C4-2B (cell line): ENCODE results near the gene PRKCB.

ENCODE experiments used
- H3K27ac ChIP-seq: fragments of 450-650 bp; 2 replicates; pipeline ENCODE4 v1.5.1; 2017
- ZFX ChIP-seq: fragments of 450-650 bp; IDR thresholded peaks from 2 replicates; pipeline ENCODE4 v1.6.1; 2017
- TF ChIP-seq, protein P1 (sequence below): fragments of 450-650 bp; conservative IDR thresholded peaks from 2 replicates; pipeline ENCODE4 v1.5.1; 2017; ENCODE audit warnings: mild to moderate bottlenecking

Gene PRKCB

DNA sequence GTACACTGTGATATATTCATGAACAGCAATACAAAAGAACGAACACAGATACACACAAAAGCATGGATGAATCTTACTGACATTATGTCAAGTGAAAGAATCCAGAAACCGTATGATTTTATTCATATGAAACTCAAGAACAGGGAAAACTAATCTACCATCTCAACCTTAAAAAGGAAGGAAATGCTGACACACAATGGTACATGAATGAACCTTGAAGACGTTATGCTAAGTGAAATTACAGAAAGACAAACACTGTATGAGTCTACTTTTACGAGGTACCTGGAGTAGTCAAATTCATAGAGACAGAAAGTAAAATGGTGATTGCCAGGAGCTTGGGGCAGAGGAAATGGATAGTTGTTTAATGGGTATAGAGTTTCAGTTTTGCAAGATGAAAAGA is 8.7 kb upstream of the PRKCB start:
- TF ChIP-seq, protein P1, sequence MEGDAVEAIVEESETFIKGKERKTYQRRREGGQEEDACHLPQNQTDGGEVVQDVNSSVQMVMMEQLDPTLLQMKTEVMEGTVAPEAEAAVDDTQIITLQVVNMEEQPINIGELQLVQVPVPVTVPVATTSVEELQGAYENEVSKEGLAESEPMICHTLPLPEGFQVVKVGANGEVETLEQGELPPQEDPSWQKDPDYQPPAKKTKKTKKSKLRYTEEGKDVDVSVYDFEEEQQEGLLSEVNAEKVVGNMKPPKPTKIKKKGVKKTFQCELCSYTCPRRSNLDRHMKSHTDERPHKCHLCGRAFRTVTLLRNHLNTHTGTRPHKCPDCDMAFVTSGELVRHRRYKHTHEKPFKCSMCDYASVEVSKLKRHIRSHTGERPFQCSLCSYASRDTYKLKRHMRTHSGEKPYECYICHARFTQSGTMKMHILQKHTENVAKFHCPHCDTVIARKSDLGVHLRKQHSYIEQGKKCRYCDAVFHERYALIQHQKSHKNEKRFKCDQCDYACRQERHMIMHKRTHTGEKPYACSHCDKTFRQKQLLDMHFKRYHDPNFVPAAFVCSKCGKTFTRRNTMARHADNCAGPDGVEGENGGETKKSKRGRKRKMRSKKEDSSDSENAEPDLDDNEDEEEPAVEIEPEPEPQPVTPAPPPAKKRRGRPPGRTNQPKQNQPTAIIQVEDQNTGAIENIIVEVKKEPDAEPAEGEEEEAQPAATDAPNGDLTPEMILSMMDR, result no peak
- no peak for TF ChIP-seq ZFX
- H3K27ac ChIP-seq, result no peak overlapping the region

DNA sequence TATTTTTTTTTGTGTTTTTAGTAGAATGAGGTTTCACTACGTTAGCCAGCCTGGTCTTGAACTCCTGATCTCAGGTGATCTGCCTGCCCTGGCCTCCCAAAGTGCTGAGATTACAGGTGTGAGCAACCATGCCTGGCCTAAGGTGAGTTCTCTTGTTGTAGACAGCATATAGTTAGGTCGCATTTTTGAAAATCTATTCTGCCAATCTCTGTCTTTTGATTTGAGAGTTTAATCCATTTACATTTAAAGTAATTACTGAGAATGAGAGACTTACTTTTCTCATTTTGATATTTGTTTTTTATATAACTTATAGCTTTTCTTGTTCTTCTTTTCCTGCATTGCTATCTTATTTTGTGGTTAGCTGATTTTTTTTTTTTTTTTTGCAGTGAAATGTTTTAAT is 6.3 kb upstream of the PRKCB start:
- TF ChIP-seq, protein P1, result no peak
- no peak for TF ChIP-seq ZFX
- H3K27ac ChIP-seq, result no peak overlapping the region

DNA sequence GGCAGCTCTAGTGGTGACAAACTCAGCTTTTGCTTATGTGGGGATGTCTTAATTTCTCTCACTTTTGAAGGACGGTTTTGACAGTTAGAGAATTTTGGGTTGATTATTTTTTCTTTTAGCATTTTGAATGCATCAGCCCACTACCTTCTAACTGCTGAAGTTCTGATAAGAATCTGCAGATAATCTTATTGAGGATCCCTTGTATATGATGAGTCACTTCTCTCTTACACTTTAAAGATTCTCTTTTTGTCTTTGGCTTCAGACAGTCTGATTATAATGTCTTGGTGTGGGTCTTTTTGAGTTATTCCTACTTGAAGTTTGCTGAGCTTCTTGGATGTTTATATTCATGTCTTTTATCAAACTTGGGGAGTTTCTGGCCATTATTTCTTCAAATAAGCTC is 5.5 kb upstream of the PRKCB start:
- TF ChIP-seq ZFX, result no peak
- TF ChIP-seq, protein P1, result no peak
- H3K27ac ChIP-seq, result no peak overlapping the region

DNA sequence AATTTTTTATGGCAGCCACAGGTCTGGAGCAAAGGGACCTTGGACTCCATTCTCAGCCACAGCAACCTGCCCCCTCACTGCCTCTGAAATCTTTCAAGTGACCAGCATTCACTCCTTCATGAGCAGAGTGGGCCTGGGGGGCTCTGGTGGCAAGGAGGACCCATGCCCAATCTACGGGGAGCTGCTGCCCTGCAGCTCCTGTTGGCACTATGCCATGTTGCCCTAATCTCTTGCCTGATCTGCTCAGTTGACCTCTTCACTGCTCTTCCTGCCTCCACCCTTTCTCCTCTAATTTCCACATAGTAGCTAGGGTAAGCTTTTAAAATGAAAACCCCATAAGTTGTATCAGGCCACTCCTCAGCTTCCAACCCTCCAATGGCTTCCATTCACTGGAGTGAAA is 2.9 kb upstream of the PRKCB start:
- no peak overlapping the region for H3K27ac ChIP-seq
- no peak for TF ChIP-seq ZFX
- TF ChIP-seq, protein P1, result no peak

DNA sequence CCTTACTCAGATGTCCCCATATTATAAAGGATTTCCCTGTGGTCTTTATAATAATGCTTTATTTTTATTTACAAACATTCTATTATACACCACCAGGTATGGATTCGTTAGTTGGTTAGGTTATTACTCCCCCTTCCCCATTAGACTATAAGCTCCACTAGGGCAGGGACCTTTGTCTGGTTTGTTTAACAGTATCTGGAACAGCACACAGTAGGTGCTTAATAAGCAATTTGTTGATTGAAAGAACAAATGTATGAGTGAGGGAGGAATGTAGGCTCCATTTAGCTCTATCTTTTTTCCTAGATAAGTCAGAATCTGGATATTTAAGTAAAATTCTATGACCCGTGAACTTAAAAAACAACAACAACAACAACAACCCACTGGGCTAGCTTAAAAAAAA is 2.3 kb upstream of the PRKCB start:
- TF ChIP-seq, protein P1, result no peak
- no peak for TF ChIP-seq ZFX
- H3K27ac ChIP-seq, result no peak overlapping the region

DNA sequence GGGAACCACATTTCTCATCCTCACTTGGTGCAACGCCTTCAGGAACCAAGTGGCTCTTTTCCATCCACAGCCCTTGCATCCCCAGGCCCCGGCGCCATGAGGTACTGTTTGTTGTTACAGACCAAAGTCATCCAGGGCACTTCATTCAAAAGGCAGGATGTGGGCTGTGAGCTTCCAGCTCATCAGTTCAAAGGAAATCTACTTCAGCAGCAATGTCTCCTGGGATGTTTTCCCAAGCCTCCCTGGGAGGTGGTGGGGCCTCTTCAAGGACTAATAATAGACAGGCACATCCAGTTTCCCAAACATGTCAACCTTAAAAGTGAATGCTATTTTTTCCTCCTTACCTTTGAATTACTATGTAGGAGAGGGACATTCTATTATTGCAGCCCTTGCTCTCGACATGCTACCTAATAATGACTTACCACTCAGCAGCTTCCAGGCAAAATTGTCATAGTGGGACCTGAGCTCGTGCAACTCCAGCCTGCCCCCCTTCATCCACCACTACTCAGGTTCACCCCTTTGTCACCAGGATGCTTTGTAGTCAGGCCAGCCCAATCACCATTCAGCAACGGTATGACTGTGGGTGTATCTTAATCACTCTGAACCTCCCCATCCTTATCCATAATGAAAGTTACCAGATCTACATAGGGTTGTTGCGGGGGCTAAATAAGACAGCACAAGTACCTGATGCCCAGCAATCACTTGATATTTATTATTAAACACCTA is 1.7 kb upstream of the PRKCB start:
- TF ChIP-seq ZFX, result no peak
- TF ChIP-seq, protein P1, result no peak
- no peak overlapping the region for H3K27ac ChIP-seq

DNA sequence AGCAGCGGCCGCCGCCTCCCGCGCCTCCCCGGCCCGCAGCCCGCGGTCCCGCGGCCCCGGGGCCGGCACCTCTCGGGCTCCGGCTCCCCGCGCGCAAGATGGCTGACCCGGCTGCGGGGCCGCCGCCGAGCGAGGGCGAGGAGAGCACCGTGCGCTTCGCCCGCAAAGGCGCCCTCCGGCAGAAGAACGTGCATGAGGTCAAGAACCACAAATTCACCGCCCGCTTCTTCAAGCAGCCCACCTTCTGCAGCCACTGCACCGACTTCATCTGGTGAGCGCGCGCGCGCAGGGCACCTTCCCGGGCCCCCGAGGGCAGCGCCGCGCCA is 258 bp downstream of the PRKCB start:
- no peak overlapping the region for H3K27ac ChIP-seq

More for the DNA sequence above, 258 bp downstream of the PRKCB start:
- TF ChIP-seq, protein P1, result no peak
- no peak for TF ChIP-seq ZFX
